DMS79 treated with DMSO at 0.1 percent for 48 hours (cell line): ENCODE measurements around the gene TIGD6.
"Not testable (repeated sequence)": the region's sequence is repeated elsewhere in the genome, so short reads cannot be mapped to it uniquely, and the experiment has no call there.

Source experiments
- DNase-seq: peaks from one replicate; lab custom pipeline; 2025; lab: John Stamatoyannopoulos, UW

TIGD6 gene

GRCh38 chr5:150000256-150000989, at the start of gene TIGD6, which contains the start of gene HMGXB3:
Gene TIGD6 (minus strand): TSS chr5:150000654. CDS start chr5:149996348, 4,306 bp downstream.
Gene HMGXB3 (plus strand): TSS chr5:150000739. CDS start chr5:150004853, 4,114 bp downstream.
- peak; percentile 87 for DNase-seq

DNA sequence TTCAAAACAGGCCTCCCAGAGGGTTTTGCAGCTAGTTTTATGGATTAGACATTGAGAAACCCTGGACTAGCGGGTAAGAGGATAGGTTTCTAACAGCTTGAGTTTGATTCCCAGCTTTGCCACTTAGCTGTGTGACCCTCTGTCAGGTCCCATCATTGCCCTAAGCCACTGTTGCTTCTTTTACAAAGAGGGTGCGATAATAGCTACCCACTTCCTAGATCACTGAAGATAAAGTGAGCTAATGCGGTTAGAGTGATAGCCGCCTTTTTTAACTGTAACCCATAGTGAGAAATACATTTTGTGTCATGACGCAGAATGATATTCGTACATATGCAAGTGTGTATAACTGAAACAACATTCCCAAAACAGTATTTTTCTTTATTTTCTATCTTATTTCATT, 45.6 kb upstream of the TIGD6 start:
- DNase-seq, result no peak

- DNase-seq, result no peak
Observed at GRCh38 chr5:150045549-150045948, 45.1 kb upstream of the TIGD6 start.

DNA sequence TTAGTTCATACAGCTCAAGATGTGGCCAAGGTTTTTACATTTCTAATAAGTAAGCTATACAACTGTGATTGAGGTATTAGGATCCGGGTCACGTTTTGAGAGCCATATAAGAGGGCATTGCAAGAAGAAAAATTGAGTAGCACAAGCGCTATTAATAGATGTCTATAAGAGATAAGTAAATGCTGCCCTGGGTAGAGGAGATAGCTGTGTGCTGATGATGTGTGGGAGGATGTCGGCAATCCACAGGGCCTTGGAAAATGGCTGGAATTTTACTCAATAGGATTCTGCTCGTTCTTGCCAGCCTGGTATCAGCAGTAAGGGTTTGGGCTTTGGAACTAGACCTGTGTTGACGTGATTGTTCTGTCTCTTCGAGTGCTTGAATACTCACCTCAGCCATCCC, 44.3 kb upstream of the TIGD6 start:
- no peak for DNase-seq

GRCh38 chr5:150044329-150044681, 43.9 kb upstream of the TIGD6 start:
- DNase-seq, result no peak

DNA sequence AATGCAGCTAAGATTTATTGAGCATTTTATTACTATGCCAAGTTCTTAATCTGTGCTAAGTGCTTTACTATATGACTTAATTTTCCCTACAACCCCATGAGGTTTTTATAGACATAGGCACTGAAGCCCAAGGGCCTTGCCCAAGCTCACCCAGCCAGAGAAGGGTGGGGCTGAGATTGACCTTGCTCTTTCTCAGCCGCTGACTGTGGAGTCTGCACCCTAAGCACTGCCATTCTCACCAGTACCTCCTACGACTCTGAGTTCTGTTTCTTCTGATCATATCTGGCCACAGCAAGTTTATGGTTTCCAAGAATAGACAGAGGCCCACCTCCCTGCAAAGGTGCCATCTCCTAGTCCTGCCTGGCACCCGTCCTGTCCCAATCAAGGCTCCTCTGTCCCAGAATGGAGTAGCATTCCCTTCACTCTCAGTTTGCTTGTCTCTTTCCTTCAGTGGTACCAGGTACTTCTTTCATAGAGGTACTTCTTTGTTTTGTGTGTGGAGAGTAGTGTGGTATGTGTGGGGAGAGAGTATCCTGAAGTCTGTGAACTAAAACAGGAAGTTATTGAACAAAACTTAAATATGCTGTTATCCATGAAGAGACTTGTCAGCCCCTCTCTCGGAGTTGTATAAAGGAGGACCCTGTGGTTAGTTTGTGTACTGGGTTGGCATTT, 43.3 kb upstream of the TIGD6 start:
- DNase-seq, result no peak

GRCh38 chr5:150042459-150042858, 42.0 kb upstream of the TIGD6 start:
- DNase-seq, result no peak

GRCh38 chr5:150038547-150038946, 38.1 kb upstream of the TIGD6 start:
- DNase-seq, result no peak

DNA sequence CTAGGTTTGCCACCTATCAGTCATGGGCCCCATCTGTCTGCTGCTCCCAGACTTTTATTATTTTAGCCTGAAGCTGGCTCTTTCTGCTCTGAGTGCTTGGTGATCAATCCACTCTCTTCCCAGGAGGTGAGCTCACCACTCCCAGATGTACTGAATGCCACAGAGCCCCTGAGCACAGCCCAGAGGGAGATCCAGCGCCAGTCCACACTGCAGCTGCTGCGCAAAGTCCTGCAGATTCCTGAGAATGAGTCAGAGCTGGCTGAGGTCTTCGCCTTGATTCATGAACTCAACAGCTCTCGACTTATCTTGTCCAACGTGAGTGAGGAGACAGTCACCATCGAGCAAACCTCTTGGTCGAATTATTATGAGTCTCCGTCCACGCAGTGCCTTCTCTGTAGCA, 36.1 kb upstream of the TIGD6 start:
- DNase-seq, result no peak

DNA sequence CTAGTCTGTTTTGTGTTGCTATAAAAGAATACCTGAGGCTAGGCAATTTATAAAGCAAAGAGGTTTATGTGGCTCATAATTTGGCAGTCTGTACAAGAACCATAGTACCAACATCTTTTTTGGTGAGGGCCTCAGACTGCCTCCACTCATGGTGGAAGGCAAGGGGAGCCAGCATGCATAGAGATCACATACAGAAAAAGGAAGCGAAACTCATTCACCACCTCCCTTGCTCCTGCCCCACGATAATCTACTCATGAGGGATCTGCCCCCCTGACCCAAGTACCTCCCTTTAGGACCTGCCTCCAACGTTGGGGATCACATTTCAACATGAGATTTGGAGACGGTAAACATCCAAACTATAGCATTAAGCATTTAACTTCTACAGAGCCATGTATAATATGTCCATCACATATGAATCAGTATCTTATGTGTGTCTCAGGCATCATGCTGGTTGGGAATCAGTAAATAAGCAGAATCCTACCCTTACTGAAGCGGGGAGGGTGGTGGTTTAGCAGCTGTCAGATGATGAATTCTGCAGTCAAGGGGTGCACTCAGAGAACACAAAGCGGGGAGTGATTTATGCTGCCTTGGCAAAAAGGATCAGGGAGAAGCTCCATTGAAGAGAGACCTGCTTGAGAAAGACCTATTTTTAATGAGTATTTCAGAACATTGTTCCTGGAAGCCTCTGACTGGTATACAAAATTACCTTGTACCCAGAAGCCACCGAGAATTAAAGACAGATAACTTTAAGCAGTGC, 34.9 kb upstream of the TIGD6 start:
- DNase-seq, result no peak

DNA sequence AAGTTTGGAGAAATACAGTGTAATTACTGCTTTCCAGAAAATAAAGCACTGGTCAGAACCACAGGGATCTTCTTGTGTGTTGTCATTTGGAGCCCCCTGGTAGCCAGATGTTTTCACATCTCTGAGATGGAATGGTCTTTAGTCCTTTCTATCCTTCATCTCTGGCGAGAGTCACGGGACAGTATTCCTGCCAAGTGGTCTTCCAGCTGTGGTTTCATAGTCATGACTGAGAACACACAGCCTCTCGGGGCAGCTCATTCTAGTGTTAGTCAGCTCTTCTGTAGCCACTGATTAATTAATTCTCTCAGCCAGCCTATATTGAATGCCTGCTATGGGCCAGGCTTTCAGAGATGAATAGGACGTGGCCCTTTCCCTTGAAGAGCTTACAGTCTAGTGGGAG, 34.2 kb upstream of the TIGD6 start:
- no peak for DNase-seq

- DNase-seq, result no peak
Observed at GRCh38 chr5:150033334-150033733, 32.9 kb upstream of the TIGD6 start.

- DNase-seq, result not testable (repeated sequence)
Observed at GRCh38 chr5:150028047-150028446, 27.6 kb upstream of the TIGD6 start.

DNA sequence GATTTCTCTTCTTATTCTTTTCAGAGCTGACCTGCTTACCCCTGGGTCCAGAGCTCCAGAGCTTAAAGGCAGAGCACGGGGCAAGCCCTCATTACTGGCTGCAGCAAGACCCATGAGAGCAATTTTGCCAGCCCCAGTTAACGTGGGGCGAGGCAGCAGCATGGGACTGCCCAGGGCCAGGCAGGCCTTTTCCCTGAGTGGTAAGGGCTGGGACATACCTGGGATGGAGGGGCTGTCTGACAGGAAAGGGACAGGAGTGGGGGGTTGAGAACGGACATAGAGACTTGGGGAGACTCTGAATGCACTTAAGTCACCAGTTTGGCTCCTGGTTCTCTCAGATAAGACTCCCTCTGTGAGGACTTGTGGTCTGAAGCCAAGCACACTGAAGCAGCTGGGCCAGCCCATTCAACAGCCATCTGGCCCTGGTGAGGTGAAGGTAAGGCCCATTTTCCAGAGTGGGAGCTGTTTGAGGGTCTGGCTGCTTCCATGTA, 26.3 kb upstream of the TIGD6 start:
- DNase-seq, result no peak

GRCh38 chr5:150024346-150024984, 24.0 kb upstream of the TIGD6 start:
- DNase-seq, result no peak

GRCh38 chr5:150023136-150023535, 22.7 kb upstream of the TIGD6 start:
- DNase-seq, result no peak

DNA sequence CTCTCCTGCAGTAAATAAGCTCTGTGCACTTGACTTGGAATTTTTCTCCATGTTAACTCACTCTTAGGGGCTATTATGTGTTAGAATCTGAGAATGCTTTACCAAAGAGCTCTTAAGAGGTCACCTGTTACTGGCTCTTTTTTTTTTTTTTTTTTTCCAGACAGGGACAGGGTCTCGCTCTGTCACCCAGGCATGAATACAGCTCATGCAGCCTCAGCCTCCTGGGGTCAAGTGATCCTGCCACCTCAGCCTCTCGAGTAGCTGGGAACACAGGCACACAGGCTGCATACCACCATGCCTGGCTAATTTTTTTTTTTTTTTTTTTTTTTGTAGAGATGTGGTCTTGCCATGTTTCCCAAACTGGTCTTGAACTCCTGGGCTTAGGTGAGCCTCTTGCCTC, 22.2 kb upstream of the TIGD6 start:
- DNase-seq, result peak; percentile 1

DNA sequence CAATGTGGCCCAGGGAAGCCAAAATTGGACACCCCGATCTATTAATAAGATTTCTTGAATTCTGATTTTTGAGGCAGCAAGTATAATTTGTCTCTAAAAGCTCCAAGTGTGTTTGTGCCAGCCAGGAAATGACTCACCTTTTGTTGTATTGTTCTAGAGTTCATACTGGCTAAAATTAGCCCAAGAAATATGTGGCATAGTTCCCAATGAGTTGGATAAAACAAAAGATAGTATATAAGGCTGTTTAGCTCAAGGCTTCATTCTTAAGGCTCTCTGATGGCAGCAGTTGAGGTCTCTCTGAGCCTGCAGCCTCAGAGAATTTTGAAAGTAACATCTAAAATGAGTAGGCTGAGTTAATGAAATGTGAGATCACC, 21.7 kb upstream of the TIGD6 start:
- no peak for DNase-seq

DNA sequence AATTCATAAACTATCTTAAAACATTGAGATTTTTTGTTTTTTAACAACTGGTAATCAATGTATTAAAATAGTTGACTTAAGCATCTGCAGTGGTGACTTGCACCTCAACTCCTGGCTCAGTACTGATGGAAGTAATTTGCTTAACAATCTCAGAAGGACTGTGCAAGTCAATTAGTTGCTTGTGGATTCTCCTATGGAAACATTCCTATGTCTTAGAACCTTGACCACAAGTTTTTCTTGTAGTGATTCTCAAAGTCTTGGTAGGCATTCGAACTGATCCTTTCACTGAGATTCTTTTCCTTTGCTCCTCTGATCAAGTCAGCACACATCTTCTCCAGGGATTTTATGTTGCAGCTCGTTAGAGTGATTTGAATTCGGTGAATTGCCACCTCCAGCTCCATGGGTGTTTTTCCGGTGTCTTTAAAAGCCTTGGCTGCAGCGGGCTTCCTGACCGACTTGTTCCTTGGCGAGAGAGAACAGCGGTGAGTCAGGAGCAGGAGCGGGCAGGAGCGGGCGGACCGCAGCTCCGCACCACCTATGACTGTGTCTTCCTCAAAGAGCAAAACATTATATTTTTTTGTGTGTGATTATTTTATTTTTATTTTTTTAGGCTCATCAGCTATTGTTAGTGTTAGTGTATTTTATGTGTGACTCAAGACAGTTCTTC, 21.2 kb upstream of the TIGD6 start:
- DNase-seq, result no peak

GRCh38 chr5:150020249-150020648, 19.8 kb upstream of the TIGD6 start:
- no peak for DNase-seq

GRCh38 chr5:150017226-150018005, 17.0 kb upstream of the TIGD6 start:
- no peak for DNase-seq
